HEK293T (cell line): ENCODE results near the gene IGSF21.

Experiments
- ARNT ChIP-seq: fragments of 450-650 bp; IDR thresholded peaks from 2 replicates; pipeline ENCODE4 v1.6.1; 2017; ENCODE audit warnings: mild to moderate bottlenecking
- BHLHE40 ChIP-seq: fragments of 450-650 bp; IDR thresholded peaks from 2 replicates; pipeline ENCODE4 v1.6.1; 2016; ENCODE audit warnings: mild to moderate bottlenecking, moderate library complexity, borderline replicate concordance
- CTBP1 ChIP-seq: fragments of 450-650 bp; IDR thresholded peaks from 2 replicates; pipeline ENCODE4 v1.6.1; 2016; ENCODE audit warnings: borderline replicate concordance
- ELF4 ChIP-seq: fragments of 450-650 bp; IDR thresholded peaks from 2 replicates; pipeline ENCODE4 v1.6.1; 2017; ENCODE audit warnings: antibody characterized with exemption
- FOXA1 ChIP-seq: fragments of 450-650 bp; IDR thresholded peaks from 2 replicates; pipeline ENCODE4 v1.6.1; 2016; ENCODE audit warnings: mild to moderate bottlenecking
- FOXK2 ChIP-seq: fragments of 450-650 bp; IDR thresholded peaks from 2 replicates; pipeline ENCODE4 v1.6.1; 2016; ENCODE audit warnings: mild to moderate bottlenecking
- FOXM1 ChIP-seq: fragments of 450-650 bp; IDR thresholded peaks from 2 replicates; pipeline ENCODE4 v1.6.1; 2017; ENCODE audit warnings: mild to moderate bottlenecking, borderline replicate concordance
- HDGF ChIP-seq: fragments of 450-650 bp; IDR thresholded peaks from 2 replicates; pipeline ENCODE4 v1.6.1; 2017; ENCODE audit warnings: antibody characterized with exemption, borderline replicate concordance
- NFRKB ChIP-seq: fragments of 450-650 bp; IDR thresholded peaks from 2 replicates; pipeline ENCODE4 v1.6.1; 2016; ENCODE audit warnings: mild to moderate bottlenecking, moderate library complexity
- SP1 ChIP-seq: fragments of 450-650 bp; IDR thresholded peaks from 2 replicates; pipeline ENCODE4 v1.6.1; 2017
- SUZ12 ChIP-seq: fragments of 450-650 bp; IDR thresholded peaks from 2 replicates; pipeline ENCODE4 v1.6.1; 2016; ENCODE audit warnings: mild to moderate bottlenecking
- TARDBP ChIP-seq: fragments of 450-650 bp; IDR thresholded peaks from 2 replicates; pipeline ENCODE4 v1.6.1; 2016
- ZNF384 ChIP-seq: fragments of 450-650 bp; IDR thresholded peaks from 2 replicates; pipeline ENCODE4 v1.6.1; 2016
- TF ChIP-seq, protein P1 (sequence below): fragments of 450-650 bp; IDR thresholded peaks from 2 replicates; pipeline ENCODE4 v1.6.1; 2016

DNA sequence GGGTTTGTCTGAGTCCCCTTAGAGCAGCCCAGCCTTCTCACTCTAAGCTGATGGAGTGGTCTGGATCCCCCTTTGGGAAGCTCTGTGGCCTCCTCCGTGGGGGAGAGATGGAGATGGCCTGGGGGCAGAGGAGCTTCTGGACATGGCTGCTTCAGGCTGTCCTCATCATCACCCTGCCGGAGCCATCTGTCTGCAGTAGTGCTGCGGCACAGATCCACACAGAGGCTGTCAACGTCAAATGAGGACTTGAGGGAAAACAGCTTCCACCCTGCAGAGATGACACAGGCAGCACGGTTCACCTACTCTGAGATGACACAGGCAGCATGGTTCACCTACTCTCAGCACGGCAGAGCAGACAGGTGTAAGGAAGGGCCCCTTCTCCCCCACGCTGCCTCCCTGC is 134.3 kb downstream of the IGSF21 start:
- TF ChIP-seq TARDBP, result no peak
- no peak for TF ChIP-seq NFRKB
- no peak for TF ChIP-seq BHLHE40
- no peak for TF ChIP-seq FOXM1
- TF ChIP-seq HDGF, result no peak
- no peak for TF ChIP-seq FOXK2
- no peak for TF ChIP-seq FOXA1
- TF ChIP-seq CTBP1, result no peak
- TF ChIP-seq ARNT, result no peak
- TF ChIP-seq, protein P1, sequence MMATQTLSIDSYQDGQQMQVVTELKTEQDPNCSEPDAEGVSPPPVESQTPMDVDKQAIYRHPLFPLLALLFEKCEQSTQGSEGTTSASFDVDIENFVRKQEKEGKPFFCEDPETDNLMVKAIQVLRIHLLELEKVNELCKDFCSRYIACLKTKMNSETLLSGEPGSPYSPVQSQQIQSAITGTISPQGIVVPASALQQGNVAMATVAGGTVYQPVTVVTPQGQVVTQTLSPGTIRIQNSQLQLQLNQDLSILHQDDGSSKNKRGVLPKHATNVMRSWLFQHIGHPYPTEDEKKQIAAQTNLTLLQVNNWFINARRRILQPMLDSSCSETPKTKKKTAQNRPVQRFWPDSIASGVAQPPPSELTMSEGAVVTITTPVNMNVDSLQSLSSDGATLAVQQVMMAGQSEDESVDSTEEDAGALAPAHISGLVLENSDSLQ, result no peak
- TF ChIP-seq ELF4, result no peak
- TF ChIP-seq ZNF384, result no peak
- TF ChIP-seq SUZ12, result no peak
- TF ChIP-seq SP1, result no peak
